Measurements from ENCODE around the gene MCAM.

Gene MCAM

GRCh38 chr11:119316729-119317591, at the start of gene MCAM:
TSS of gene MCAM (minus strand) at chr11:119317130. CDS start at chr11:119317101, 29 bp downstream.
- peak; percentile 43 for DNase-seq
- peaks cover 13% of the 10 kb centered on the region for H3K27me3 ChIP-seq (ENCODE audit: insufficient read depth, low read depth, severe bottlenecking)
- H3K9me3 ChIP-seq (ENCODE audit: severe bottlenecking) = no peaks in the 10 kb centered on the region
- H3K36me3 ChIP-seq = no peaks in the 10 kb centered on the region
- TF ChIP-seq, protein P1, sequence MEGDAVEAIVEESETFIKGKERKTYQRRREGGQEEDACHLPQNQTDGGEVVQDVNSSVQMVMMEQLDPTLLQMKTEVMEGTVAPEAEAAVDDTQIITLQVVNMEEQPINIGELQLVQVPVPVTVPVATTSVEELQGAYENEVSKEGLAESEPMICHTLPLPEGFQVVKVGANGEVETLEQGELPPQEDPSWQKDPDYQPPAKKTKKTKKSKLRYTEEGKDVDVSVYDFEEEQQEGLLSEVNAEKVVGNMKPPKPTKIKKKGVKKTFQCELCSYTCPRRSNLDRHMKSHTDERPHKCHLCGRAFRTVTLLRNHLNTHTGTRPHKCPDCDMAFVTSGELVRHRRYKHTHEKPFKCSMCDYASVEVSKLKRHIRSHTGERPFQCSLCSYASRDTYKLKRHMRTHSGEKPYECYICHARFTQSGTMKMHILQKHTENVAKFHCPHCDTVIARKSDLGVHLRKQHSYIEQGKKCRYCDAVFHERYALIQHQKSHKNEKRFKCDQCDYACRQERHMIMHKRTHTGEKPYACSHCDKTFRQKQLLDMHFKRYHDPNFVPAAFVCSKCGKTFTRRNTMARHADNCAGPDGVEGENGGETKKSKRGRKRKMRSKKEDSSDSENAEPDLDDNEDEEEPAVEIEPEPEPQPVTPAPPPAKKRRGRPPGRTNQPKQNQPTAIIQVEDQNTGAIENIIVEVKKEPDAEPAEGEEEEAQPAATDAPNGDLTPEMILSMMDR (IDR thresholded peaks at IDR 0.05; ENCODE audit: low read depth, low read length) = no peak
- H3K4me3 ChIP-seq (ENCODE audit: low read depth, low read length) = peak within 1 kb of the TSS; percentile 56
- H3K27ac ChIP-seq = no peak within 1 kb of the TSS

DNA sequence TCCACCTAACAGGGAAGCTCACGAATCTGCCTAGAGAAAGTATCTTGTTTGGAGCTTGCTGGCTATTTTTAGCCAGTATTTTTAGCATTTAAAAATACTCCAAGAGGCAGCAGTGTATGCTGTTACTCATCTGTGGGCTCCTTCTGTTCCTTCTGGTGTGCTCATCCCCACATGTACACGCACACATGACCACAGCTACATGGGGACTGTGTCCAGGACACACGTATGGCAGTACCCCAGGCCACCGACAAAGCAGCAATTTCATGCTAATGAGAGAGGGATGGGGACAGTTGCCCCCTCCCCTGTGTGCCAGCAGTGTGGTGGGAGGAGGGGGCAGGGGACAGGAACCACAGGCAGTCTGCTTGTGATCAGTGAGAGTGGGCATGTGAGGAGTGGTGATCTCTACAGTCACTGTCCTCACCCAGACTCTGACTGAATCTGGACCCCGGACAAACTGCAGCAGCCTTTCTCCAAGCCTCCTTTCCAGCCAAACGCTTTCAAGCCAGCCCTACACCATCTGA, 48.2 kb upstream of the MCAM start:
- TF ChIP-seq, protein P1 (IDR thresholded peaks at IDR 0.05; ENCODE audit: low read depth, low read length) = no peak
- Histone ChIP-seq H3K27me3 (ENCODE audit: insufficient read depth, low read depth, severe bottlenecking) (no peaks in the 10 kb centered on the region), H3K9me3 (ENCODE audit: severe bottlenecking) (no peaks in the 10 kb centered on the region), H3K36me3 (no peaks in the 10 kb centered on the region), H3K4me3 (ENCODE audit: low read depth, low read length) (no peak overlapping the region), H3K27ac (no peak overlapping the region)
- no peak for DNase-seq

GRCh38 chr11:119363851-119364590, 47.1 kb upstream of the MCAM start:
- Histone ChIP-seq H3K9me3 (ENCODE audit: severe bottlenecking) (no peaks in the 10 kb centered on the region), H3K27ac (peak overlapping the region; percentile 56), H3K36me3 (peaks cover 10% of the 10 kb centered on the region), H3K27me3 (ENCODE audit: insufficient read depth, low read depth, severe bottlenecking) (no peaks in the 10 kb centered on the region), H3K4me3 (ENCODE audit: low read depth, low read length) (peak overlapping the region; percentile 54)
- DNase-seq = peak; percentile 59
- TF ChIP-seq, protein P1 (IDR thresholded peaks at IDR 0.05; ENCODE audit: low read depth, low read length) = no peak

DNA sequence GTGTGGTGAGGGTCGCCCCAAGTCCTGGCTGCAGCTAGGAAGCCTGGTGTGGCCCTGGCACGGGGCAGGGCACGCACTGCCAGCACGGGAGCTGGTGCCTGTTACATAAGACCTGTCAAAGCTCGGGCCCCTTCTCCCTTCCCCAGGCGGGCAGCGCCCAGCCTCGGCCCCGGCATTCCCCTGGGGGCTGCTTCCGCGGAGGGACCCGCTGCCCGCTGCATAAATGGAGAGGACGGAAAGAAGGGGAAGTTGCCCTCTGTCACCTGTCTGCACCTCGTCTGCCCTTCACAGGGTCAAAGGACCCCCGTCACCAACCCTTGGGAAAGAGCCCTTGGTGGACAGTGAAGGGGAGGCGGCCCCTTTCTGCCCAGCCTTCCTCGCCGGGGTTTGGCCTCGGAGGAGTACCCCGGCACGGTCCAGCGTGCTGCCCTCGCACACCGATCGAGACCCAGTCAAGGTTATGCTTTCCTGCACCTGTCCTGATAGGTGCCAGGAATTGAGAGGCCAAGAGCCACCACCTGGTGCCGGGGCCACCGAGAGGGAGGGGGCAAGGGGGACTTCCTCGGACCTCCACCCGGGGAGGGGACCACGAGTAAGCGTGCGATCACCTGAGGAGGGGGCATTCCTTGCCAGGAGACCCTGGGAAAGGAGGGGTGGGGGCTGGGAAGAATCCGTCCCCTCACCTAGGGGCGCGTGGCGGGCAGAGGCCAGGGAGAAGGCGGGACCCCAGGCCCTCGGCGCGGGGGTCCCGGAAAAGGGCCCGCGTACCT, 46.3 kb upstream of the MCAM start:
- Histone ChIP-seq H3K4me3 (ENCODE audit: low read depth, low read length) (peak overlapping the region; percentile 54), H3K9me3 (ENCODE audit: severe bottlenecking) (no peaks in the 10 kb centered on the region), H3K27ac (peak overlapping the region; percentile 56), H3K36me3 (peaks cover 18% of the 10 kb centered on the region), H3K27me3 (ENCODE audit: insufficient read depth, low read depth, severe bottlenecking) (no peaks in the 10 kb centered on the region)
- TF ChIP-seq, protein P1 (IDR thresholded peaks at IDR 0.05; ENCODE audit: low read depth, low read length) = no peak
- DNase-seq = no peak

DNA sequence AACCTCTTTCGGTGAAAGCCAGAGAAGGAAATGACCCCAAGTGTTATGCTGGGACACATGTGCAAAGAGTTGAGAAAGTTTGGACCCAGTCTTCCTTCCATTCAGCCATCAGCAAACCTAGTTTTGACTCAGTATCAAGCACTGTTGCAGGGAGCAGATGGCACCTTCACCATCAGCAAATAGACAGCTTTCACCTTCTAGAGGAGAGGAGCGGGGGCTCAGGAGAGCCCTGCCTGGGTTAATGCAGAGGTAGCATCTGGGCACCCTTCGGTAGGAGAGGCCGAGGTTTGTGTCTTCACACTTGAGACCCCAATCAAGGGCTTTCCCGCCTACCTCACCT, 45.8 kb upstream of the MCAM start:
- H3K4me3 ChIP-seq (ENCODE audit: low read depth, low read length) = peak overlapping the region; percentile 54
- H3K36me3 ChIP-seq = peaks cover 23% of the 10 kb centered on the region
- no peaks in the 10 kb centered on the region for H3K27me3 ChIP-seq (ENCODE audit: insufficient read depth, low read depth, severe bottlenecking)
- peak overlapping the region; percentile 80 for H3K27ac ChIP-seq
- H3K9me3 ChIP-seq (ENCODE audit: severe bottlenecking) = no peaks in the 10 kb centered on the region
- TF ChIP-seq, protein P1 (IDR thresholded peaks at IDR 0.05; ENCODE audit: low read depth, low read length) = no peak
- DNase-seq = no peak

Data from WERI-Rb-1 (cell line).